DMS153 treated with DMSO at 0.1 percent for 48 hours (cell line): Measurements from ENCODE around the gene CCDC171.

Experiments used
- DNase-seq: peaks from one replicate; lab custom pipeline; 2025; ENCODE audit not compliant: unreplicated experiment; lab: John Stamatoyannopoulos, UW

The CCDC171 gene

DNA sequence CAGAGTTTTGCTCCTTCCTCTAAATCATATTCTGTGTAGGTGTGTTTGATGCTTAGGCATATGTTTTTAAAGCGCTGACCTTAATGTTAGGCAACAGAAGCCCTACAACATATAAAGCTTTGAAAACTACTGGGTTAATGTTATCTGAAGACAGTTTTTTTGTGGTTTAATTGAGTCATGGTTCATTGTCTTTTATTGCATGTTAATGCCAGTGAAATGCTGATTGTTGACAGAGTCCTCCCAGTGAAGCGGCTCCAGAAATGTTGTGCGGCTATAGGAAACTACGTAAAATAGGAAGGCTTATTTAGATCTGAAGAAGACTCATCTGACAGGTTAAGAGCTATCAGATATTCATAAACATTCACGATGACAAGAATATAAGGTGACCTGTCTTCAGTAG is 424.6 kb downstream of the CCDC171 start:
- peak; percentile 11 for DNase-seq

DNA sequence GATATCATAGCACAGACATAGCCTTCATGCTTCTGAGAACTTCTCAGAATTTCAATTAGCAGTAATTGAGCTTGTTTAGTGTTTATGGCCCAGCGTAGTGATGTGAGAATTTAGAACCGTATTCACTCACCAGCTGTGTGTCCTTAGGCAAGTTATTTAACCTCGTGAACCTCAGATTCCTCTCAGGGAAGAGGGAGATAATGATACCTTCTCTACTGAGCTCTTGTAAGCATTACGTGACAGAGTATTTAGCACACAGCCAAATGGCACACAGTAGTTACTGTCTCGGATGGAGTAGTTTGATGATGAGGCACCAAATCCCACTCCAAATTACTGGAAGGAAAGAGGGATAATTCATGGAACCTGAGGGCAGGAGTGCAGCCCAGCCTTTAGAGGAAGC is 429.3 kb downstream of the CCDC171 start:
- DNase-seq = no peak

DNA sequence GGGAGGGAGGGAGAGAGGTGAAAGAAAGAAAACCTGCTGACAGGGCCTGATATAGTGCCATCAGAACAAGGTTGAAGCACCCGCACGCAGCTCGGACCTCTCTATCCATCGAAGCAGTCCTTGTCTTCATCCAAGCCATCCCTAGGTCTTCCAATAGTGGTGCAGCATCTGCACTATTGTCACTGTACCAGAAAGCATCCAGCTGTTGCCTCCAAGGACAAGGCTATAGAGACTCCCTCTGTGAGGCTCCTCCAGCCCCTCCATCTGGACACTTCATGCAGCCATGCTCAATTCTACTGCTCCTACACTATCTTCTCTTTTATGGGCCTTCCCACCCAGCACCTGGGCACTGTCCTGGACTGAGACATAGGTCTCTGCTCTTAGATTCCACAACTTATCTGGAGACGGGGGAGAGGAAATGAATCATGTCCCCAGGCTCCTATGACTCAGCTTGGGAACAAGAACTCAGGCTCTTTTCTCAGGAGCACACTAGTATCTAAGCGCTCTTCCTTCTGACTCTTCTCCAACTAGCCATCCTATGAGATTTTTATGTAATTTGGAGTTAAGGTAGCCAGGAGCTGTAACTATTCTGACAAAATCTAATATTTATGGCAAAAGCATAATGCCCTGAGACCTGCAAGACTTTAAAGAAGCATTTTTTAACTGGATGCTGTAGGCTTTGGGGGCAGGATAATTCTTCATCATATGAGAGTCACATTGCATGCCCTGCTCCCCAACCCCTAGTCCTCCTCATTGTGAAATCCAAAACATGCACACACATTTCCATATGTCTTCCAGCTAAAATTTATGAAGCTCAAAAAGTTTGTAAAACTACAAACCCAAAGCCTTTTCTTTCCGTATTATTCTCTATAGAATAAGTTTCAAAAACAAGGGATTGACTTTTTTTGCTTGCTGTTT is 446.8 kb downstream of the CCDC171 start:
- no peak for DNase-seq

DNA sequence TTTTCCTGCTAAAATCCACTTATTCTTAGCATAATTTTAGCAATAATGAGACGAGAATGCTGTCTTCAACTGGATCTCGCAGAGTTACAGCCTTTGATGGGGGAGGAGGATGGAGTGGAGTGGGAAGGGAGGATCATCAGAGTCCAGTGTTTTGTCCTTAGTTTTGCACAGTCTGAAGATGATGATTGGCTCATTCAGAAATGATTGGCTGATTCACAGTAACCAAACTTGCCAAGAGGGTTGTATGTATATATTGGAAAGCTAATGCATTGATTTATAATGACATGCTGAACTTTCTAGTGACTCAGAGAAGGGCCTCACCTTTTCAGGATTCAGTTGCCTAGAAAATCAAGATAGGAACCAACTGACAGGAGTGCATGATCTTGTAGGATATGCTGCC is 448.0 kb downstream of the CCDC171 start:
- no peak for DNase-seq

DNA sequence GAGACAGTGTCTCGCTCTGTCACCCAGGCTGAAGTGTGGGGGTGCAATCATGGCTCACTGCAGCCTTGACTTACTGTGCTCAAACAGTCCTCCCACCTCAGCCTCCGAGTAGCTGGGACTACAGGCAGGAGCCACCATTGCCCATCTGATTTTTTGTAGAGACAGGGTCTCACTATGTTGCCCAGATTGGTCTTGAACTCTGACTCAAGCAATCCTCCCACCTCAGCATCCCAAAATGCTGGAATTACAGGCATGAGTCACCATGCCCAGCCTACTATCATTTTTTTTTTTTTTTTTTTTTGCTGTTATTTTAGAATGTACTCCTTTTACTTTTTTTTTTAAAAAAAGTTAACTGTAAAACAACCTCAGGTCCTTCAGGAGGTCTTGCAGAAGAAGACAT is 449.0 kb downstream of the CCDC171 start:
- no peak for DNase-seq

DNA sequence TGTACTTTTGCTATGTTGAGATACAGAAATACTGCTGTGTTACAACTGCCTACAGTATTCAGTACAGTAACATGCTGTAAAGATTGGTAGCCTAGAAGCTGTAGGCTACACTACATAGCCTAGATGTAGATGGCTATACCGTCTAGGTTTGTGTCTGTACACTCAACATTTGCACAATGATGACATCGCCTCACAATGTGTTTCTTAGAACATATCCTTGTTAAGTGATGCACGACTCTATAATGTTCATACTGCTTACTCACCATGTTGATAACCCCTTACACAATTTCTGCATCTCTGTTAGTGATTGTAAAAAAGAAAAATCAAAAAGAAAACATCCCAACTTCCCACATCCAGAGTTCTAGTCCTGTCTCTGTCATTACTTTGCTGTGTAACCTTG is 450.0 kb downstream of the CCDC171 start:
- DNase-seq = no peak

DNA sequence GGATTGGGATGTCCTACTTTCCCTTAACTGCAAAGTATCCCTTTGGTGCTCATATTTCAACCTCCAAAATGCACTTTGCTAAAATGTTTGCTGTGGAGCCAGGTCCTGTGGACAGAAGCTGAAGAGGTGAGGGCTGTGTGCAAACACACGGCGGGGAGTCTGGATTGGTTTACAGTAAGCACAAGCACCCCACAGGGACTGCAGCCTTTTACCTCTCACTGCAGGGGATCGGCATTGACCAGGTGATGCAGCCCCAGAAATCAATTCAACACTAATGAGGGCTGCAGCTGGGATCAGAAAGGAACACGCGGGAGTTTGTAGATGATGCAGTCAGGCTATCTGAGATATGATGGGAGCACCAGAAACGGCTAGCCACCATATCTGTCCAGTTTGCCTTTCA is 450.9 kb downstream of the CCDC171 start:
- peak; percentile 81 for DNase-seq

DNA sequence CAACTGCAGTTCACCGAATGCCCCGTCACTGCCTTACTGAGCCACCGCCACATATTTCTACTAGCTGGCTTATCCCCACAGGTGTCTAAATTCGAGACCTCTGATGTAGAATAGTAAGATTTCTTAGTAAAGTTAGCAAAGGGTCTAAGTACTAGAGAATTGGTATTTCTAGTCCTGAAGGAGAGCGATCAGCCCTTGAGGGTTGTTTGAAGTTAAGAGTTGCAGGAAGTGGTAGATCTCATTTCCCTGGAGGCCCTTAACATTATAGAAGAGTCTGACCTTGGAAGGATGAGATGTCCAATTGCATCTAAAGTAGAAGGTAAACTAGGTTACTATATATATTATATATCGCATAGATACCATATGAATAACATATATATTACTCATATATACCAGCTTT is 451.8 kb downstream of the CCDC171 start:
- no peak for DNase-seq

DNA sequence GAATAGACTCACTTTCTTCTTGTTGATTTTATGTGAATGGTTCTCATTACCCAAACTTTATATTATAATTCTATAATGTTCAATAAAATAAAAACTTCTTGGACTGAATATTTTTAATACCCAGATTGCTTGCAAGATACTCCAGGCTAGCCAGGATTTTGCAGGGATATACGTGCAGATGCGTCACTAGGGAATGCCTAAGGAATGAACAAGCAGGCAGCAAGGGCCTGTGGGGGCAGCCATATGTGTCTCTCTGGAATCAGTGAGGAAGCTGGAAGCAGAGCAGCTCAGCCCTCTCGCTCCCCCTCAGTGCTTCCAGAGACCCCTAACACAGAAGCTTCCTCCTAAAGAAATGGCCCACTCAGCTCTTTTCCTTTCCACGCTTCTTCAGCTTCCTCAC is 457.4 kb downstream of the CCDC171 start:
- no peak for DNase-seq

DNA sequence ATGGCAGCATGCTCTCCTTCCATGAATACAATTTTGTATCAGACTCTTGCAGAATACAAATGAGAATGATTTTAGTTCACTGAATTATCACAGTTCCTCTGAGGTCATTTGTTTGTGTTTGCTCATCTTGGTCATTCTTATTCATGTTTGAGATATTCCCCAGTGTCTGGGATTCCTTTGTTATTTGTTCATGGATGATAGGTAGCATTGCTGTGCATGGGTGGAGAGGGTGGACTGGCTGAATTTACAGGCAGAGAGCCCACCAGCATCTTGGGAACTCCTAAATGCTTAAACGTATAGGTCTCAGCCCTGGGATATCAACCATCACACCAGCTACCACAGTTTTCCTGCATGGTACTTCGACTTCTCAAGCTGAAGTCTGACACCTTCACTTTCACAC is 459.8 kb downstream of the CCDC171 start:
- DNase-seq = no peak

DNA sequence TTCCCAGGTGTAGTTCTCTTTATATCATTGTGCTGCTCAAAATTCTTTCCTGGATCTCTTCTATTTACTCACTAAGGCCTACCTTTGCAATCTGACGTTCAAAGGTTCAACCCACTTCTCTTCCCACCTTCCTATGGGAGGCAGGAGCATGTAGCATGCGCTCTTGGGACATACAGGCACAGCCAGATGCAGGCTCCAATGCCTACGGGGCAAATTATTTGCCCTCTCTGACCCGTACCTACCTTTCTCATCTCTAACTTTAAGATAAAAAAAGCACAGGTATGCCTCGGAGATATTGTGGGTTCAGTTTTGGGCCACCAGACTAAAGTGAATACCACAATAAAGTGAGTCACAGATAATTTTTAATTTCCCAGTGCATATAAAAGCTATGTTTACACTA is 460.5 kb downstream of the CCDC171 start:
- no peak for DNase-seq

DNA sequence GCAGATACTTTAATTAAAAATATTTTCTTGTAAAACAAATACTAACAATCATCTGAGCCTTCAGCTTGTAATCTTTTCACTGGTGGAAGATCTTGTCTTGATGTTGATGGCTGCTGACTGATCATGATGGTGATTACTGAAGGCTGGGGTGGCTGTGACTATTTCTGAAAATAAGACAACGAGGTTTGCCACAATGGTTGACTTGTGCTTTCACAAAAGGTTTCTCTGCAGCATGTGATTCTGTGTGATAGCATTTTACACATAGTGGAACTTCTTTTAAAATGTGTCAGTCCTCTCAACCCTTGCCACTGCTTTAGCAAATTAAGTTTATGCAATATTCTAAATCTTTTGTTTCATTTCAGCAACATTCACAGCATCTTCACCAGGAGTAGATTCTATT is 461.0 kb downstream of the CCDC171 start:
- DNase-seq = no peak

DNA sequence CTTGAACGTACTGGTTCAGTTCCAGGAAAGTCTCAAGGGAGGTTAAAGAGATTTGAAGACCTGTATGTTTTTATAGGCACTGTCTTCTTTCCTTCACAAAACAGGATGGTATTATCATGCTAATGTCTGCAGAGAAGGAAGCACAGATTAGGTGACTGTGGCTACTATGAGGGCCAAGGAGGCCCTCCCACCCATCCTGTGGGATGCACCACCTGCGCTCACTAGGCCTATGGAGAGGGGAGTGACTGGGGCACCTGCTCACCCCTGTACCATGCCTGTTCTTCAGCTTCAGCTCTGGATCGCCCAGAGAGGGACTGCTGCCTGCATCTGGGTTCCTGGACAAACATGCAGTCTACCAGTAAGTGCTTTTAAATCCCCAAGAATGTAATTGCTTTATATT is 469.4 kb downstream of the CCDC171 start:
- DNase-seq = no peak

DNA sequence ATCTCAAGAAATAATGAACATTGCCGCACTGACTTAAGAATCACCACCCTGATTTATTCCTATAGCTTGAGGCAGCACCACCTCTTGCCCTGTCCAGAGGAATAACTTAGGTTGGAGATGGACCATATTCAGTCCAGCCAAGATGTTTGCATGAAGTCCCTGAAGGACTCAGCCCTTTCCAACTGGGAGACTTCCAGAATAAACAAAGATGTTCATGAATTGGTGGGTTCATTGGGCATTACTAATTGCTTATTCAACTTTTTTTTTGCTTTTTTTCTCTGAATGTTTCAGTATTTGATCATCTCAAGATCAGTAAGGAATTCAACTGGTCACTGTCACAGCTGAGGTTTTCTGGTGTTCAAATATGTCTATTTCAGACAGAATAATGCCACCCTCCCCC is 470.6 kb downstream of the CCDC171 start:
- no peak for DNase-seq
